Stimulated activated CD4-positive, alpha-beta T cell treated with anti-CD3 and anti-CD28 coated beads, Interleukin-1b, Interleukin-23, amount 100 ng/mL, for 1 hour (primary cell): ENCODE results near the gene DOCK11.

ENCODE experiments used
- DNase-seq, 2 donors: peaks; one replicate each; pipeline ENCODE4 v3.0.0-alpha.2; 2020; ENCODE audit warnings: low read depth in 2 of 2

Gene DOCK11

DNA sequence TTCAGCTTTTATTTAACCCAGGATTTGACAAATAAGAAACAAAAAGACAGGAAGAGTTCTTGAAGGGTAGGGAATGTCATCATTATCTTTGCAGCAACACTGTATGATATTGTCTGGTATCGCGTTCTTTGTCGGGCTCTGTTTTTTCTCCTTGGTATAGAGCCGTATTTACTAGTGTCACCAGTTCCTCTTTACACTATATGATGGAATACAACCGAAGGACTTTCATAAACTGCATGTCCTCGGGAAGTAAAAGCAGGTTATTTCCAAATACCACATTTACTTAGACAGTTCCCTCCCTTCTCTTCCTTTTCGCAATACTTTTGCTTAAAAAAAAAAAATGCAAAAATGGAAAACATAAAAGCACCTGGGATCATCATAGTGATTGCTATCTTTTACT lies 135.2 kb downstream of the DOCK11 start:
- no peak for DNase-seq

- no peak for DNase-seq
Measured at GRCh38 chrX:118631586-118631985, 136.0 kb downstream of the DOCK11 start.

- DNase-seq, result no peak
Measured at GRCh38 chrX:118632862-118633261, 137.2 kb downstream of the DOCK11 start.

DNA sequence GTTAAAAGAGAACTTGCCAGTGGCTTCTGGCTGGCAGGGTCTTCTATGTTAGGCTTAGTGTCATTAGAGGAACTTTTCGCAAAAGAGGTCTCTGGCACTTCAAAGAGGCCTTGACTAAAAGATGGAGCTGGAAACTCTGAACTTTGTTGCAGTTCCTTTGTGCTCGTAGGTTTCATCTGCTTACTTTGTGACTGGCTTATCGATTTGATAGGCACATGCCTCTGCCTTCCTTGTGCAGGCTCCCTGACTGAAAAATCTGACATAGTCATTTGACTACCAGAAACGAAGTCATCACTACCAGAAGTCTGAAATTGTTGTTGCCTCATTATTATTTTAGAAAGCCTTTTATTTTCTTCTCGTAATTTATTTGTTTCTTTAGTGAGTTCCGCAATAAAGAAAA lies 137.9 kb downstream of the DOCK11 start:
- DNase-seq, result no peak

GRCh38 chrX:118634336-118634735 lies 138.7 kb downstream of the DOCK11 start:
- DNase-seq, result no peak

DNA sequence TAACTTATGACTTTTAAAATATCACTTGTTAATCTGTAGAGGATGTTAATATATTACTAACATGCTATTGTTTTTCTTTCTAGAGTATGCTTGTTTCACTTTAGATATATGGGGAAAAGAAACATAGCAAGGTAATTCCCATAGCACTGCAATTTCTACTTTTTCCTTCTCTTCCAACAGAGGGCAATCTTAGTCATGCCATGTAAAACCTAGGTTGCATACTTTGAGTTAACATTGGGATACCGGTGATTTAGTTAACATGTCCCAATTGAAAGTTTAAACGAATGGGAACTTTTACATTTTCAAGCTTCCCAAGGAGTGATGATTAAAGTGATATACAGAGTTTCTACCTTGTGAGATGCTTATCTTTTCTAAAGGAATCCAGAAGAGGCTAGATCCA lies 142.4 kb downstream of the DOCK11 start:
- no peak for DNase-seq

DNA sequence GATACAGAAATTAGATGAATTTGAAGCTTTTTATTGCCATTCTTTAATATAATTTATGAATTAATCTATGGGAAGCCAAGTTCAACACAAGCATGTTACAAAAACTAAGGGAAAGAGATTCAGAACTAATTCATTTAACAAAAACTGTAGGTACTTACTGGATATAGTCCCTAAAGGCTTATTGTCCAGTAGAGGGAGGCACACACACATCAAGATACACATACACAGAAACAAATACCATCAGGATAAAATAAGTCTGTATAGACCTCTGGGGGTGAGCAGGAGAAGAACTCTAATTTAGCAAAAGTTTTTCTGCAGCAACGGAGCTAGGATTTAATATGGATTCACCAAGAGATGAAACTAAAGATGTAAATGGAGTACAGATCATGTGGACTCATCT lies 148.8 kb downstream of the DOCK11 start:
- no peak for DNase-seq

GRCh38 chrX:118652717-118653116 lies 157.1 kb downstream of the DOCK11 start:
- no peak for DNase-seq

DNA sequence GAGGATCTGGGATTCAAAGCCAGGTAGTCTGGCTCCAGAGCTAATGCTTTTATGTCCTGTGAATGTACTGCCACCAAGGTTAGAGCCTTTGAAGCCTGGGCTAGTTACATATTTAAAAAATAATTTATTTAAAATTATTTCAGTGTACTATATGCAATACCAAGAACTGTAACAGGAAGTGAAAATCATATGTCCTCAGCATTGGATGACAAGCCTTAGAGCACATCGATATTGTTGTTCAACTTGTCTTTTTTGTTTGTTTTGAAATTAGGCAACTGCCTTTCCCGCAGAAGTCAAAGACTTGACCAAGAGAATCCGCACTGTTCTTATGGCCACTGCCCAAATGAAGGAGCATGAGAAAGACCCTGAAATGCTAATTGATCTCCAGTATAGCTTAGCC lies 158.7 kb downstream of the DOCK11 start:
- DNase-seq, result no peak

GRCh38 chrX:118655561-118656246 lies 160.1 kb downstream of the DOCK11 start:
- DNase-seq, result no peak

DNA sequence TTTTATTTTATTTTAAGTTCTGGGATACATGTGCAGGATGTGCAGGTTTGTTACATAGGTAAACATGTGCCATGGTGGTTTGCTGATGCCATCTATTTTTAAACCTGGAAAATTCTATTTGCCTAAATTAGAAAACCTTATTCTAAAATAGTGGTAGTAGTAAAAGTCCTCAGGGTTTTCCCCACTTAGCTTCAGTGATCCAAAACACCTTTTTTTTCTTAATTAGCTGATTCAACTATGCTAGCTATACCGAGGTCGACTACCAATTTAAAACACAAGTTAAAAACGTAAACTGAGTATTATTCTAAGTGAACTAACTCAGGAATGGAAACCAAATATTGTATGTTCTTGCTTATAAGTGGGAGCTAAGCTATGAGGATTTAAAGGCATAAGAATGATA lies 161.8 kb downstream of the DOCK11 start:
- no peak for DNase-seq

- DNase-seq, result no peak
Measured at GRCh38 chrX:118660085-118660484, 164.5 kb downstream of the DOCK11 start.

- DNase-seq, result no peak
Measured at GRCh38 chrX:118665204-118665603, 169.6 kb downstream of the DOCK11 start.

GRCh38 chrX:118666521-118666920 lies 170.9 kb downstream of the DOCK11 start:
- no peak for DNase-seq

DNA sequence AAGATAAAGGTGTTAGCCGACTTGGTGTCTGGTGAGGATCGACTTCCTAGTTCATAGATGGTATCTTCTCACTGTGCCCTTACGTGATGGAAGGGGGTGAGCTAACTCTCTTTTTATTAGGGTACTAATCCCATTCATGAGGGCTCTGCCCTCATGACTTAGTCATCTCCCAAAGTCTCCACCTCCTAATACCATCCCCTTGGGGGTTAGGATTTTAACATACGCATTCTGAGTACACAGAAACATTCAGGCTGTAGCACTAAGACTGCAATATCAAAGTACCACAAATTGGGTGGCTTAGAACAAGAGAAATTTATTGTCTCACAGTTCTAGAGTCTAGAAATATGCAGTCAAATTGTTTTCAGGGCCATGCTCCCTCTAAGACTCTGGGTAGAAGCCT lies 173.8 kb downstream of the DOCK11 start:
- DNase-seq, result no peak

DNA sequence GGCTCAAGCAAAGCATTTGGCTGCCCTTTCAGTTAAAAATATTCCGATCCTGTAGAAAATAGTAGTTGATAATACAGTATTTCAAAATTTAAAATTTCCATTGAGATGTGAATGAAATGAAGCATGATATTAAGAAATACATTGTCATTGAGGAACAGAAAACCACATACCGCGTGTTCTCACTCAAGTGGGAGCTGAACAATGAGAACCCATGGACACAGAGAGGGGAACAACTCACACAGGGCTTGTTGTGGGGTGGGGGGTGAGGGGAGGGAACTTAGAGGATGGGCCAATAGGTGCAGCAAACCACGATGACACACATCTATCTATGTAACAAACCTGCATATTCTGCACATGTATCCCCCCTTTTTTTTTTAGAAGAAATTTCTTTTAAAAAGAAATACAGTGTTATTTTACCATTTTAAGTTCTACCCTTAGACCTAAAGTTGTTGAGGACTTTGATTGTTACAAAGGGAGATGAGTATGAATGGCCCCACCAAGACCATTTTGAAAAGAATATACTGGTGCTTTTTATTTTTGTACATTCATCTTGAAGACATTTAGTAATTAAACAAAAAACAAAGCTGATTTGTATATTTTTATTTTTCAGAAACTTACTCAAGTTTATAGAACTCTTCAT lies 179.8 kb downstream of the DOCK11 start:
- DNase-seq, result no peak

GRCh38 chrX:118675966-118676349 lies 180.3 kb downstream of the DOCK11 start:
- no peak for DNase-seq

DNA sequence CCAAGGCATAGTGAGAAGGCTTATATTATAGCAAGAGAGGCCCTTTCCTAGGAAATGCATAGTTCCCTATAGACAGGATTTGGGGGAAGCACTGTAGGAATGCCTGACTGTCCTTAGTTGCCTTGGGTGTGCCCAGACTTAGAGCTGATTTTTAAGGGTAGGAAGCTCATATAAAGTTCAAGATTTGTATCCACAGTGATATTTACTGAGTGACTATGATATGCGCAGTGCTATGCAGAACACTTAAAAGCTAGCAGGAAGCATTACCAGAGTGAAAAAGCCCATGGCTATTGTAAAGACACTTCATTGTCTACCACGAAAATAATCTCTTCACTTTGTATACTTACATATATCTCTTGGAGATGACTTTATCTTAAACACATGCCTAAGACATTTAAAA lies 181.7 kb downstream of the DOCK11 start:
- no peak for DNase-seq

GRCh38 chrX:118679290-118679689 lies 183.7 kb downstream of the DOCK11 start:
- no peak for DNase-seq

DNA sequence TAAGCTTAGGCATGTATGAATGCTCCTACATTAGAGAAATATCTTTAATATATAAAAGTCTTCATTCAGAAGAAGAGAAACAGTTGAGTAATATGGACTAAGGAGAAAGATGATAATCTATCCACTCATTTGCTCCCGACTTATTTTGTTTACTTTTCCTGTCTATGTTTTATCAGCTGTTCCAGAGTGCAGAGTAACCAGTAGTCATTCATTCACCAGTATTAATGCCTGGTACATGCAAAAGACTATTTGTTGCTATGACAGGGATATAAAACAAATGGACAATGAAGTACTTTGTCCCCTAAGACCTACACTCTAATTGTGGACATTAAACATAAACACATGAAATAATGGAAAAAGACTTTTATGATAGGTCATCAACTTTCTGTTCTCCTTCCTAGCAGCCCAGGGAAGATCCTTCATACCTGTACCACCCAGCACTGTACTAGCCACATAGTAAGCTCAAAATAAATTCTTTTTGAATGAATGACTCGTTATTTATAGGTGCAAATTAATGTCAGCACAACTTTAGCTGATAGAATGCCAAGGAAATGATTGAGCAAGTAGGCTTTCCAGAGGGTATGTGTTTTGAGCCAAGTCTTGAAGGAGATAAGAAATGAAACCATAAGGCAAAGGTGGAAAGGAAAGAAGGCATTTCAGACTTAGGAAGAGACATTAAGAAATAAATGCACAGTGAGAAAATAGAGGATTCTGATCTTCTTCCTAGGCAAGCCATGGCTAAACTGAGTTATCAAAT lies 186.8 kb downstream of the DOCK11 start:
- DNase-seq, result no peak

DNA sequence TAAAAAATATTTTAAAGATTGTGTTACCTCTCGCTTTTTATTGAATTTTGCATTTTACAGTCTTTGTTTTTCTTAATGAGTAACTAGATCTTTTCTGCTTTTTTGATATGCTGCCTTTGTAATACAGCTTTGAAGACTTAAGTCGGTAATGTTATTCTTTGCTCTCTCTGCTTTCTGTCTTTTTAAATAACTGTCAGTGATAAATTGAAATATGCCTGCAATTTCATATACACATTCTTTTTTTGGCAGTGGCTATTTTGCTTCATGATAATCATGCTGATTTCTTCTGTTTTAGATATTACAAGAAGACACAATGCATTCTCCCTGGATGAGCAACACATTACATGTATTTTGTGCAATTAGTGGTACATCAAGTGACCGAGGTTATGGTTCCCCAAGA lies 189.8 kb downstream of the DOCK11 start:
- no peak for DNase-seq

GRCh38 chrX:118688935-118689334 lies 193.3 kb downstream of the DOCK11 start:
- DNase-seq, result no peak

GRCh38 chrX:118693843-118694242 lies 198.2 kb downstream of the DOCK11 start:
- DNase-seq, result no peak
